Stimulated activated CD8-positive, alpha-beta memory T cell treated with anti-CD3 and anti-CD28 coated beads, Interleukin-12 subunit alpha, Interleukin-12 subunit beta, amount 100 ng/mL, for 1 hour (primary cell): Measurements from ENCODE around the gene TRABD2B.

Experiments used
- DNase-seq: peaks from one replicate; pipeline ENCODE4 v3.0.0-alpha.2; 2020; ENCODE audit warnings: low read depth

TRABD2B gene

DNA sequence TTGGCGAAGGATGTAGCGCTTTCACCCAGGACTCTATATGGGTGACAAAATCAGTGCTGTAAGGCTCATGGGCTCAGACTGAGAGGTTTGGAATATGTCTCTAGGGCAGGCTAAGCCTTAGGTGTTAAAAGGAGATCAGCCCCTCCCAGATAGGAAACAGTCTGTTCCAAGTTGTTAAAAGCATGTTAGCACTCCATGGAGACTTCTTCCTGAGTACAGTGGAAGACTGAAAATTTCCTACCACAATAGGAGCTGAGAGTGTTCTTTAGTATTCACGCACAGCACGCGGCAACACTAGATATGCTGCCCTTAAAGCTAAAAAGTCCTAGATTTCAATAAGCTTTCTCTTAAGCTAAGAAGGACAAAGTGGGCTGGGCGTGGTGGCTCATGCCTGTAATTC lies 122.1 kb downstream of the TRABD2B start:
- no peak for DNase-seq

- DNase-seq = no peak
These were observed 123.8 kb downstream of the TRABD2B start for GRCh38 chr1:47873337-47873736.

DNA sequence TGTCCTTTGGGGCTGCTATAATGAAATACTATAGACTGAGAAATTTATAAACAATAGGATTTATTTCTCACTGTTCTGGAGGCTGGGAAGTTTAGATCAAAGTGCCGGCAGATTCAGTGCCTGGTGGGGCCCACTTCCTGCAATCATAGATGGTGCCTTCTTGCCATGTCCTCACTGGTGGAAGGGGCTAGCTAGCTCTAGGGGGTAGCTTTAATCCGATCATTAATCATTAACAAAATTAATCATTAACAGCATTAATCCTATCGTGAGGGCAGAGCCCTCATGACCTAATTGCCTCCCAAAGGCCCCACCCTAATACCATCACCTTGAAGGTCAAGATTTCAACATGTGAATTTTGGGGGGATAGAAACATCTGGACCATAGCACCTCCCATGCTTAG lies 124.3 kb downstream of the TRABD2B start:
- DNase-seq = no peak

DNA sequence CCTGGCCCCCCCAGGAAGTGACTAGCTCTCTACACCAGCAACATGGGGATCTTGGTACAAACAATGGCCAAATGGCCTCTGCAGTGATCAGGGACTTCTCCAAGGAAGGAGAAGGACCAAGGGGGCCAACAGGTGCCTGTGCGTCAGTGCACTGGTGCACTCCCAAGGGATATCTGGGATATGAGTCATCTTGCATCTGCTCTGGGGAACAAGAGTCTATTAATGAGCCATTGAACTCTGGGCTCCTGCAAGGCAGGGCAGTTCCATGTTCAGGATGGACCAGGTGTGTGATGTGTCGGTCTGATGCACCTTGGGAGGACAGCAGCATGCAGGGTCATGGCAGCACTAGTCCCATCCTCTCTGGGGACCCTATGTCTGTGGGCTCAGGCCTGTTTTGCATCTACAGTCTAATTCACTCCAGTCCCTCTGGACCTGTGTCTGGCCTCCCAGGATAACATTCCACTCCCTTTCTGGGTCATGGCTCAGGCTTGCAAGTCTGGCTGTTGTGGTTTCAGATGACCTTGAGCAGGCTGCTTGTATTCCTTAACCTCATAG lies 125.3 kb downstream of the TRABD2B start:
- no peak for DNase-seq

GRCh38 chr1:47870946-47871676 lies 126.1 kb downstream of the TRABD2B start:
- DNase-seq = no peak

DNA sequence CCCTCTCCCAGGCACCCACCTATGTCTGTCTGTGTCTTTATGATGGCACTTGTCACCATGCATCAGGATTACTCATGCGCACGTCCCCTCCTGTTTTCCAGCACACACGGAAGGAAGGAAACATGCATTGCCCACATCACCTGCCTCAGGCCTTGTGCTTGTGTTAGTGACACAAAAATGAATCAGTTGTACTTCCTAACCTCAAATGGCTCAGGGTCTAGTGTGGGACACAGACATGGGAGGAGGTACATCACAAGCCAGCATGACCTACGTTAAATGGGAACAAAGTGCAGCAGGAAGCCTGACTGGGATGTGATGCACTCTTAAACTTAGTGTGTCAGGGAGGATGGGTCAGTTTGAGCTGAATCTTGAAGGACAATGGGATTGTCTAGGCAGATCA lies 126.7 kb downstream of the TRABD2B start:
- no peak for DNase-seq

DNA sequence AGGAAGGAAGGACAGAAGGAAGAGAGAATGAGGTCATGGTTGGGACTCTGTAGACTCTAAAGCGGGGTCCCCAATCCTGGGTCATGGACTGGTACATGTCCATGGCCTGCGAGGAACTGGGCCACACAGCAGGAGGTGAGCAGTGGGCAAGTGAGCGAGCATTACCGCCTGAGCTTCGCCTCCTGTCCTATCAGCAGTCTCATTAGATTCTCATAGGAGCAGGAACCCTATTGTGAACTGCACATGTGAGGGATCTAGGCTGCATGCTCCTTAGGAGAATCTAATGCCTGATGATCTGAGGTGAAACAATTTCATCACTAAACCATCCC lies 128.9 kb downstream of the TRABD2B start:
- DNase-seq = no peak

- no peak for DNase-seq
These were observed 129.5 kb downstream of the TRABD2B start for GRCh38 chr1:47867438-47868347.

GRCh38 chr1:47866601-47867437 lies 130.4 kb downstream of the TRABD2B start:
- no peak for DNase-seq

DNA sequence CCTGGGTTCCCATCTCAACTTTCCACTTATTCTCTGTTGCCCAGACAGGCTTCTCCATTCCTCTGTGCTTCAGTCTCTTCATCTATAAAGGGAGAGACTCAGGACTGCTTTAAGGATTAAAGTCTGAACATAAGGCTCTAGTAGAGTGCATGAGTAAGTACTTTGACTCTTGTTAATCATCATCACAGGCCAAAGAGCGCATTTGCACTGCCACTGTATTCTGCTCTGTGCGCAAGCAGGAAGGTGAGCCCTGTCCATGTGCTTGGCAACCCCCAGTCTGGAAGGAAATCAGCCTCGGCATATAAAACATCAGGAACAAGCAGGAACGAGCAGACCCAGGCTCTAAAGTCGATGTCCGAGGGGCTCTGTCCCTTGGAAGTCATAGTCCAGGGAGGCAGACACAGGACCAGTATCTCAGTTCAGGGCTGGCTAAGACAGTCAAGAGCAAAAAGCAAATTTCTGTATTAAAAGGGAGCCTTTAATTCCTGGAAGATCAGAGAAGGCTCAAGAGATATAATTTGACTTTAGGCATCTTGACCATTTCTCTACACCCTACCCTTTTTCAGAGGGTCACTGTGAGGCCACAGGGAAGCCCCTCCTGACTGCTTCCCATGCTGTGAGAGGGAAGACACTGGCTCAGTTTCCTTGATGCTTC lies 131.2 kb downstream of the TRABD2B start:
- DNase-seq = no peak

DNA sequence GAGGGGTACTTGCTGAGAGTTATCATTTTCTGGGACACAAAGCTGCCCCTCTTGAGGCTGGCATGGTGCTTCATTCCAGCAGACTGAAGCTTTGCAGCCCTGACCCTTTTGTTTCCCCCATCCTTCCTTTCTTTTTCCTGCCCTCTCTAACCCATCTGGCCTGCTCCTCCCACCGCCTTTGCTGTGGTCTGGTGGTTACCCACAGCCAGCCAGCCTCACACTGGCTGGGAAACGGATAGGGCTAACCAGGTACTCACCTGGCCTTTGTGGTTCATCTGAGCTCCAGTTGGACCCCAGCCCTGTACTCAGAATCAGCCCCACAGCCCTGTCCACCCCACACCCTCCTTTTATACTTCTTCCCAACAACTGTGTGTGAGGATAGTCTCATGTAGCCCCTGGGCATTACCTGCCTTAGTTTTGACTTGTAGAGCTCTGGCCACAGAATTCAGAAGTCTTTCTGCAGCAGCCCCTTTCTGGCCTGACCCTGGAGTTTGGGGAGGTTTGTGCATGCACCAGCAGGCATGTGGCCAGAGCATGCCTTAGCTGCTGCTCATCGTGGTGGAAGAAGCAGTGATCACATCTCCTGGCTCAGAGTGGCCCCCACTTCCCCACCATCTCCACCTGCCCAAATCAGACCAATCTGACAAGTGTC lies 138.0 kb downstream of the TRABD2B start:
- no peak for DNase-seq

- no peak for DNase-seq
These were observed 140.2 kb downstream of the TRABD2B start for GRCh38 chr1:47856996-47857395.

DNA sequence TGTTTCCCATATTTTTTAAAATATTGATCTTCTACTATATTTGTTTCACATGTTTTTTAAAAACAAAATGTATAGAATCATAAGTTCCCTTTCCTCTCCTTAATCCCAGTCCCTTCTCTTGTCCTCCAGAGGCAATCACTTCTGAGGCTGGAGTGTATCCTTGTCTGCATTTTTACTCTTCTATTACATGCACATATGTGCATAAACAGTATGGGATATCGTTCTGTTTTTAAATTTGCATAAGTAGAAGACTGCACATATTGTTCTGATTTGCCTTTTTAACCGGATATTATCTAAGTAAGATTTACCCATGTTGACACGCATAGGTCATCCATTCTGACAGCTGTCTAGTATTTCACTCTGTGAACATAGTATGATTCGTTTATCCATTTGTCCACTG lies 142.0 kb downstream of the TRABD2B start:
- no peak for DNase-seq

- no peak for DNase-seq
These were observed 142.5 kb downstream of the TRABD2B start for GRCh38 chr1:47854552-47855144.

- DNase-seq = no peak
These were observed 143.3 kb downstream of the TRABD2B start for GRCh38 chr1:47853852-47854251.

GRCh38 chr1:47853059-47853458 lies 144.1 kb downstream of the TRABD2B start:
- no peak for DNase-seq

DNA sequence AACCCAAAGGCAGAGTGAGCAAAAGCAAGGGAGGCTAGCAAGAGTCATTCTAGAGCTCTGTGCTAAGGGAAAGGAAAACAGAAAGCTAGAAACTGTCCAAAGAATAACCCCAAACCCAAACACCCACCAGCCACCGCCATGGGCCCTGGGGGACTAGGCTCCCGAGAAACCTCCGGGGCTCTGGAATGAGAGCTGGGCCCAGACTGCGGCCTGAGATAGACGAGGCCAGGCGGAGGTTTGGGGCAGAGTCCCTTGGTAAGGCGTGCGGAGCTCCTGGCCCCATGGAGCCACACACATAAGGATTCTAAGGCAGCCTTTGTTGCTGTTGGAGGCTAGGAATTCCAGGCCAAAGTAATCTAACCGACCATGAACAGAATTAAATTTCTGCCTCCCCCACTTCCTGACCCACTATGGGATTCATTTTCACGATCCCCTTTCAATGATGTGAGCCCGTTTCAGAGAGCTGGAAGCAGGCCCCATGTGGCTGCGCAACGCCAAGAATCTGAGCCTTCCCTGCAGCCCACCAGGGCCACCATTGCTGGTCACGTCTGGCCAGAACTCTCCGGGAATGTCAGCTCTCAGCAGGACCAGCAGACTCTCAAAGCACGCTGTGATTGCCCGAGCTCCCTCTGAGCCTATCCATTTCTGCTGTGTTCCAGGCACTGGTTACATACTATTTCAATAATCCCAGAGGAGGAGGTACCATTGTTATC lies 145.0 kb downstream of the TRABD2B start:
- DNase-seq = no peak

- DNase-seq = no peak
These were observed 146.7 kb downstream of the TRABD2B start for GRCh38 chr1:47850451-47850850.

GRCh38 chr1:47849591-47850261 lies 147.5 kb downstream of the TRABD2B start:
- DNase-seq = no peak
